SJSA1 (cell line): ENCODE results near the gene FADS2. TPM values are rescaled to one million over a fixed set of nuclear protein-coding genes. Genes with fewer than 3 reads are reported as not detected.
"Not testable (repeated sequence)": the region's sequence is repeated elsewhere in the genome, so short reads cannot be mapped to it uniquely, and the experiment has no call there.

Experiments used
- DNase-seq, 2 experiments: peaks; one replicate each; pipeline ENCODE4 v3.0.0-alpha.2; 2015 to 2020; ENCODE audit warnings: low spot score in 2 of 2, low read depth in 1 of 2
- H3K27ac ChIP-seq: fragments of 250-450 bp; sonication (Bioruptor Pico); 2 replicates; pipeline ENCODE4 v1.5.1; 2020; ENCODE audit warnings: mild to moderate bottlenecking, moderate library complexity
- H3K27me3 ChIP-seq: fragments of 250-450 bp; sonication (Bioruptor Pico); replicated peaks from 2 replicates; pipeline ENCODE4 v1.5.1; 2020; ENCODE audit warnings: mild to moderate bottlenecking, moderate library complexity
- H3K36me3 ChIP-seq: fragments of 250-450 bp; sonication (Bioruptor Pico); 2 replicates; pipeline ENCODE4 v1.5.1; 2020; ENCODE audit warnings: mild to moderate bottlenecking
- H3K4me1 ChIP-seq: fragments of 250-450 bp; sonication (Bioruptor Pico); replicated peaks from 2 replicates; pipeline ENCODE4 v1.6.1; 2021; ENCODE audit warnings: mild to moderate bottlenecking
- H3K4me3 ChIP-seq: fragments of 250-450 bp; sonication (Bioruptor Pico); 2 replicates; pipeline ENCODE4 v1.5.1; 2020; ENCODE audit warnings: mild to moderate bottlenecking
- H3K9me3 ChIP-seq: fragments of 250-450 bp; sonication (Bioruptor Pico); replicated peaks from 2 replicates; pipeline ENCODE4 v1.5.1; 2020; ENCODE audit warnings: mild to moderate bottlenecking
- total RNA-seq: library from RNA; depleted of rRNA; stranded (reverse); fragments of >200 nt; shearing (Covaris generic); gene quantifications from 2 replicates; pipeline ENCODE4 v1.2.3, GENCODE V29; 2014

The FADS2 gene
- total RNA-seq, 1 experiment from 2014 or later = 8.5 TPM

DNA sequence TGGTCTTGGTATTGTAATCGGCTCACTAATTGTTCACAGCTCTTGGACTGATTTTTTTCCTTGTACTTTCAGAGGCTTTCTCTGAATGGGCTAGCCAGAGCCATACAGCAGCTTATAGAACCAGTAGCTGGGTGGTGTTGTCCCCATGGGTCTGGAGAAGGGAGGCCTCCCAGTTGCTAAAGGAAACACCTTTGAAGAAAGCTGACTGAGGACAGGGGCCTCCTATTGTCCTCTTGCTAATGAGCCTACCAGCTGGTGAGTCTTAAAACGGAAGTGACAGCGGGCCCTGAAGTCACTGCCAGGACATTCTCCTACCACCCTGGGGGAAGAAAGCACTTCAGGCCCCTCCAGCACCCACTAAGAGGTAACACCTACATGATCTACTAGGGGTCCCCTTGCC is 53.3 kb downstream of the FADS2 start:
- Histone ChIP-seq H3K36me3 (peaks cover 78% of the 10 kb centered on the region), H3K4me3 (no peak overlapping the region), H3K9me3 (no peaks in the 10 kb centered on the region), H3K4me1 (peaks cover 21% of the 10 kb centered on the region), H3K27ac (peak overlapping the region; percentile 40), H3K27me3 (no peaks in the 10 kb centered on the region)
- DNase-seq = peak in 1 of 2 experiments; percentile 49

DNA sequence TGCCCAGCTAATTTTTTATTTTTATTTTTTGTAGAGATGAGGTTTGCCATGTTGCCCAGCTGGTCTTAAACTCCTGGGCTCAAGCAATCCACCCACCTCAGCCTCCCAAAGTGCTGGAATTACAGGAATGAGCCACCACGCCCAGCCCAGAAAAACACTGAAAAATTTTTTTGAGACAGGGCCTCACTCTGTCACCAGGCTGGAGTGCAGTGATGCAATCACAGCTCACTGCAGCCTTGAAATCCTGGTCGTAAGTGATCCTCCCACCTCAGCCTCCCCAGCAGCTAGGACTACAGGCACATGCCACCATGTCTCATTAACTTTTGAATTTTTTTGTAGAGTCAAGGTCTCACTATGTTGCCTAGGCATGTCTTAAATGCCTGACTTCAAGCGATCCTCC is 54.2 kb downstream of the FADS2 start:
- not testable (repeated sequence) for H3K4me3 ChIP-seq, H3K9me3 ChIP-seq, H3K27me3 ChIP-seq
- Histone ChIP-seq H3K27ac (peak overlapping the region; percentile 40; the same call in 1 of the 2 replicates), H3K36me3 (peaks cover 80% of the 10 kb centered on the region), H3K4me1 (peaks cover 22% of the 10 kb centered on the region)
- DNase-seq = peak in 1 of 2 experiments; percentile 35

DNA sequence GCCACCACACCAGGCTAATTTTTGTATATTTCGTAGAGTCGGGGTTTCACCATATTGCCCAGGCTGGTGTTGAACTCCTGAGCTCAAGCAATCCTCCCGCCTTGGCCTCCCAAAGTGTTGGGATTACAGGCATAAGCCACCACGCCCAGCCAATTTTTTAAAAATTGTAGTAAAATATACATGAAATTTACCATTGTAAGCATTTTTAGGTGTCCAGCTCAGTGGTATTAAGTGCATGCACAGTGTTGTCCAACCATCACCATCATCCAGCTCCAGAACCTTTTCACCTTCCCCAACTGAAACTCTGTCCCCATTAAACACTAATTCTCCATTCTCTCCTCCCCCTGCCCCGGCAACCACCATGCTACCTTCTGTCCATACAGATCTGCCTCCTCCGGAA is 54.8 kb downstream of the FADS2 start:
- Histone ChIP-seq H3K36me3 (peaks cover 79% of the 10 kb centered on the region), H3K27ac (no peak overlapping the region), H3K9me3 (peaks cover 6% of the 10 kb centered on the region), H3K4me3 (no peak overlapping the region), H3K4me1 (peaks cover 28% of the 10 kb centered on the region), H3K27me3 (no peaks in the 10 kb centered on the region)
- DNase-seq = no peak

DNA sequence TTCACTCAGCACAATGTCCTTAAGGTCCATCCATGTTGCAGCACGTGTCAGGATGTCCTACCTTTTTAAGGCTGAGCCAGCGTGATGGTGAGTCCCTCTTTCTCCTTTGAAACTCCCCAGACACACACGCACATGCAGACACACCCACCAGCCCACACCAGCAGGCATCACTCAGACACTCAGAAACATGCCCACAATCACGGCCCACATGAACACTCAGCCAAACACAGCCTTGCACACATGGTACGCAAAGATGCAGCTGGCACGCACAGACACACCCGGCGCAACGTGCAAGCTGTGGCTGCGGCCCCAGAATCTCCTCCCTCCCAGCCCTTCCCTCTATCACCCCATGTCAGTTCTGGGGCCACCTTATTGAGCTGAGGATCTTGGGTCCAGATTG is 55.2 kb downstream of the FADS2 start:
- Histone ChIP-seq H3K36me3 (peaks cover 77% of the 10 kb centered on the region), H3K4me1 (peaks cover 32% of the 10 kb centered on the region), H3K27me3 (no peaks in the 10 kb centered on the region), H3K9me3 (peaks cover 6% of the 10 kb centered on the region), H3K4me3 (no peak overlapping the region), H3K27ac (no peak overlapping the region)
- no peak for DNase-seq

DNA sequence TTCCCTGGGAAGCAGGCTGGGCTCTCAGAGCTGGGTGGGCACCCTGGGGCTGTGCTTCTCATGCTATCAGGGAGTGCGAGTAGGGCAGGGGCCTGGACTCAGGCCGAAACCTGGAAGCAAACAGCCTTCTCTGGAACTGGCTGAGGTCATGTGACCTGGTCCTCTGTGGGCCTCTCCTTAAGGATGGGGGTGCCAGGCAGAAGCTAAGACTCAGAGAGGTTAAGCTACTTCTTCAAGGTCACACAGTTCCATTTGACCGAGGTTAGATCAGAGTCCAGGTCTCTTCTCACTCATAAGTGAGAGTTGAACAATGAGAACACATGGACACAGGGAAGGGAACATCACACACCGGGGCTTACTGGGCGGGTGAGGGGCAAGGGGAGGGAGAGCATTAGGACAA is 55.8 kb downstream of the FADS2 start:
- Histone ChIP-seq H3K9me3 (peaks cover 6% of the 10 kb centered on the region), H3K27ac (no peak overlapping the region), H3K4me1 (peaks cover 38% of the 10 kb centered on the region), H3K36me3 (peaks cover 77% of the 10 kb centered on the region), H3K4me3 (no peak overlapping the region), H3K27me3 (no peaks in the 10 kb centered on the region)
- no peak for DNase-seq

DNA sequence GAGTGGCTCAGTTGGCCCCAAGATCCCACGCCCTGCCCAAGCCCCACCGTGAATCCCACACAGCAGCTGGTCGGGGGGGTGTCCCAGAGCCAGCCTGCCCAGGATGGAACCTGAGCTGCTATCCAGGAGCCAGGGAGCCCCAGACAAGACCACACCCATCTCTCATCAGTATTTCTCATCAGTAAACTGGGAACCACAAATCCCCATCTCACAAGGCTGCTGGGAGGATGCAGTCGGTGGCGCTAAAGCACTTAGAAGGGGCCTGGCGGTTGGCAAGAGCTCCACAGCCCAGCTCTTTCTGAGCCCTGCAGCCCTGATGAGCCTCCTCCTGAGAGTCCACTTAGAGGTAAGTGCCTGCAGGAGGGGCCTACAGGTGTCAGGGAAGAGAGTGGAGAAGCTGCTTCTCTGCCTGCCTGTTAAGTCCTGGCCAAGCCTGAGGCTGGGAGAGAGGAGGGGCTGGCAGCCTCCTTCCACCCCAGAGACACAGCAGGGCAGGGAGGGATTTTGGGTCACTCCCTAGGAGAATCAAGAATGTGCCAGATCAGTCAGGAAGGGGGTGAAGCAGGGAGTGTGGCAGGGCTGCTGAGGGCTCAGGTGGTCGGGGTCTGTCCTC is 57.2 kb downstream of the FADS2 start:
- DNase-seq = no peak
- Histone ChIP-seq H3K27ac (no peak overlapping the region), H3K4me1 (peaks cover 49% of the 10 kb centered on the region), H3K27me3 (no peaks in the 10 kb centered on the region), H3K36me3 (peaks cover 78% of the 10 kb centered on the region), H3K4me3 (no peak overlapping the region), H3K9me3 (peaks cover 6% of the 10 kb centered on the region)

DNA sequence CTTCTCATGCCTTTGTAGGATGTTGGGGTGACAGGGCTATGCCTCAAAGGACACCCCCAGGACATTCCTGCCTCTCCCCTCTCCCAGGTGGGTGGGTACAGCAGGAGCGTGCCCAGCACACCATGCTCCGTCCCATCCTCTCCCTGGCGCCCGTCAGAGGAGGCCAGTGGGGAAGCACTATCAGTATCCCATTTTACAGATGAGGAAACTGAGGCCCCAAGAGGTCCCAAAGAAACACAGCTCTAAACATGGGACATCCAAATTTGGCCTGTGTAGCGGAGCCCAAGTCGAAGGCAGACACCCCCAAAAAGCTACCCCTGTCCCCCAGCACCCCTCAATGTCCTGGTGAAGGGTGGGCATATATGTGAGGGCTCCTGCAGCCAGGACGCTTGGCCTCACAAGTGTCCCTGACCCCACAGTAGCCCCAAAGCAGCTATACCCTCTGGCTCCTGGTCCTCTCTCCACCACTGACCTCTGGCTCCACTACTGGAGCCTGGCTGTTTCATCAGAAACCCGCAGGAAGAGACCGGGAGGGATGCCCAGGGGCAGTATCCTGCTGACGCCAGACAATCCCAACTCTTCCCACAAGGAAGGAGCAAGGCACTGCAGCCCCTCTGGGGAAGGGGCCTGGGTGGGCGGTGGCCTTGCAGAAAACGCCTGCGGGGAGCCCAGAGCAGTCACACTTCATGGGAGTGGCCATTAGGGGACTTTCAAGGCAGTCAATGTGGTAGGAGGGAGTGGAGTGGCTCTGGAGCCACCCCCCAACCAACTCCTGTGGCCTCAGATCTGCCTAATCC is 57.9 kb downstream of the FADS2 start:
- no peak overlapping the region for H3K4me3 ChIP-seq
- peaks cover 82% of the 10 kb centered on the region for H3K36me3 ChIP-seq
- DNase-seq = no peak

DNA sequence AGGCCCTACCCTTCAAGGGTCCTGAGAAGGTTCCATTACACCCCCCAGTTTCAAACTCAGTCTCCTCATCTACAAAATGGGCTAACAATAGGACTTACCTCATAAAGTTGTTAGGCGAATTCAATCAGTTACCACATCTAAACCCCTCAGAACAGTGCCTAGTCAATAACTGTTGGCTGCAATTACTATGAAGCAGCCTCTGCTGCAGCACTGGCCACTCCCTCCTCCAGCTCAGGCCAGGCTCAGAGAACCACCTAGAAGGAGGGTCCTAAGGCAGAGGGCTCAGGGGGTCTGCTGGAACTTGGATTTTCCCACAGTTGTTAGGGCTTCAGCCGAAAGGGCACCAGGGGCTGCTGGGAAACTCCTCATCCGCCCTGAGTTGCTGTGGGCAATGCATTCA is 58.5 kb downstream of the FADS2 start:
- Histone ChIP-seq H3K27ac (no peak overlapping the region), H3K4me1 (peaks cover 49% of the 10 kb centered on the region), H3K36me3 (peaks cover 83% of the 10 kb centered on the region), H3K4me3 (no peak overlapping the region), H3K27me3 (no peaks in the 10 kb centered on the region), H3K9me3 (peaks cover 6% of the 10 kb centered on the region)
- DNase-seq = no peak

More for the DNA sequence above, 57.9 kb downstream of the FADS2 start:
- Histone ChIP-seq H3K27ac (no peak overlapping the region), H3K9me3 (peaks cover 6% of the 10 kb centered on the region), H3K4me1 (peaks cover 53% of the 10 kb centered on the region), H3K27me3 (no peaks in the 10 kb centered on the region)

DNA sequence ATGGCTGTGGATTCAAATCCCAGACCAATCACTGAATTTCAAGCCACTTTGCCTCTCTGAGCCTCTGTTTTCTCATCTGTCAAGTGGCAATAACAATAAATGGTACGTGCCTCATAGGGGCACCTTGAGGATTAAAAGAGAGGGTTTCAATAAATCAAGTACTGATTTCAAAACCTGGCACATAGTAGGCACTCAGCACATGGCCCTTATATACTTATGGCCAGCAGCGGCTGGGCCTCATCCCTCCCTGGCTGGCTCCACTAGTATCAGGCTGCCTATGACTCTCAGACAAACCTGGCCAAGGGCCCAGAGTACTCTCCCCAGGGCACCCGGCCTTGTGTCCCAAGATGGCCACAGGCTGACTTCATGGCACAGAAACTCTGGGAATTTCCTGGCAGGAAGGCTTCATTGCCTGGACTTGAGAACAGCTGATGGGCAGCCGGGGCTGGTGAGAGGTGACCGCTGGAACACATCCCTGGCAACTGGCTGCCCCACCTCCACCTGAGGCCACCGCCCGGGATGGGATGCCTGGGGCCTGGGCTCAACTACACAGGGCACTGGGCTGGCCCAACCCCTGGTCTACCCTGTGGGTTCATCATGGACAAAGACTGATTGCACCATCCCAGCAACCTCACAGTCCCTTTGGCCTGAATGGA is 59.9 kb downstream of the FADS2 start:
- no peaks in the 10 kb centered on the region for H3K27me3 ChIP-seq
- H3K4me1 ChIP-seq = peaks cover 42% of the 10 kb centered on the region
- H3K27ac ChIP-seq = peak overlapping the region; percentile 33
- peaks cover 75% of the 10 kb centered on the region for H3K36me3 ChIP-seq
- H3K9me3 ChIP-seq = peaks cover 6% of the 10 kb centered on the region
- no peak overlapping the region for H3K4me3 ChIP-seq
- DNase-seq = peak; percentile 75 to 86

DNA sequence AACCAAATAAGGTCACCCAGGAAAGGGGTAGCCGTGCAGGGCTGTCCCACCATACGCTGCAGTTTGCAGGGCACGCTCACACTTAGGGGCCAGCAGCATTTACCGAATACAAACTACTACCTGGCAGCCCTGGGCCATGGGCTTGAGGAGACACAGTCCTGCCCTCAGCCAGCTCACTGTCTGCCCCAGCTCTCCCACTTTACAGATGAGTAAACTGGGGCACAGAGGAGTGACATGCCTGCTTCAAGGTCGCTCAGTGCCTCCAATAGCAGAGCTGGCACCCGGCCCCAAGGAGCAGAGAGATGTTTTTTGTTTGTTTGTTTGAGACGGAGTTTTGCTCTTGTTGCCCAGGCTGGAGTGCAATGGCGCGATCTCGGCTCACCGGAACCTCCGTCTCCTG is 60.5 kb downstream of the FADS2 start:
- DNase-seq = no peak
- Histone ChIP-seq H3K4me3 (no peak overlapping the region), H3K4me1 (peaks cover 42% of the 10 kb centered on the region), H3K27ac (peak overlapping the region; percentile 33), H3K27me3 (no peaks in the 10 kb centered on the region), H3K9me3 (peaks cover 6% of the 10 kb centered on the region), H3K36me3 (peaks cover 69% of the 10 kb centered on the region)

DNA sequence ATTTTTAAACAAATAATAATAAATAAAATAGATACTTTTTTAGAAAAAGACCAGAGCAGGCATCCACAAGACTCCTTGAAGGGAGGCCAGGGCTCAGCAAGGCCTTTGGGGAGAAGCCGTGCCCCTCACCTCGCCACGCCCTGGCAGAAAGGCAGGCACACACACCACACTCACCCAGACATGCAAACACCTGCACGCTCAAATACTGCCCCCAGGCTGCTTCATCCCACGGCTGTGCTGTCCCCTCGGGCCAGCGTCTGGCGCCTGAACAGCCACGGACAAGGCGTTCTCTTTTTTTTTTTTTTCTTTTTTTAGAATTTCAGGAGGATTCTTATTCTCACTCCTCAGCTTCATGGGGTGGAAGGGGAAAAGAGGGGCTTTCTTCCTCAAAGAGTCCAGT is 61.7 kb downstream of the FADS2 start:
- Histone ChIP-seq H3K9me3 (peaks cover 6% of the 10 kb centered on the region), H3K4me1 (peaks cover 48% of the 10 kb centered on the region), H3K36me3 (peaks cover 57% of the 10 kb centered on the region), H3K4me3 (peak overlapping the region; percentile 91), H3K27ac (no peak overlapping the region), H3K27me3 (no peaks in the 10 kb centered on the region)
- no peak for DNase-seq

DNA sequence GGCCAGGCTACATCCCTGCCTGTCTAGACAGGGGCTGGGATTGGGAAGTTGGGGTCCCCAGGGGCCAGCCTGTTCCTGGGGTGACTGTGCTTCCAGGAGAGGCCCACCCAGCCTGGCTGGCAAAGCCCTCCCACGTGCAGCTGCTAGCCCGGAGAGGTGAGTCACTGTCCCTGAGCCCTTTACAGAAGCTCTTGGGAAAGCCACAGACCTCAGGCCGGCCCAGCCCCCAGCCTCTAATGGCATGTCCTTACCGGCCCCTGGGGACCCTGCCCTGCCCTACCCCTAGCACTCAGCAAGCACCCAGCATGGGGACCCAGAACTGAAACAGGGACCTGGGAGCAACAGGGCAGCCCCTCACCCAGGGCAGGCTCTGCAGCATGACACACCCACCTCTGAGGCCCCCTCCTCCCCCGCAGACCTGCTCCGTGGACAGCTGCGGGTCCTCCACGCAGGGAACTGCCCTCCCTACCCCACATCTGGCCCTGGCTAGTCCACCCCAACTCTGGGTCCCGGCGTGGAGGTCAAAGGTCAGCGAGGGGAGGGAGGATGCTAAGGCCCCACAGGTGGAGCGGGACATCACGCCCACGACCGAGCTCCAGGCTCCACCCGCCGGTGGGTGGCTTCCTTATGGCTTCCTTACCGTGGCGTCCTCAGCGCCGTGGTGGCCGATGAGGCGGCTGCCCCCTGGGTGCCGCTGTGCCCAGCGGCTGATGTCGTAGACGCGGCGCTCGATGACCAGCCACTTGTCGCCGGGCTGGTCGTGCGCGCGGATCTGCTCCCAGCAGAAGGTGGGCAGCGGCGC is 62.6 kb downstream of the FADS2 start:
- peak; percentile 86 to 96 for DNase-seq
- Histone ChIP-seq H3K36me3 (peaks cover 50% of the 10 kb centered on the region), H3K4me1 (peaks cover 48% of the 10 kb centered on the region), H3K27me3 (no peaks in the 10 kb centered on the region), H3K9me3 (peaks cover 6% of the 10 kb centered on the region), H3K4me3 (peak overlapping the region; percentile 91), H3K27ac (peak overlapping the region; percentile 3; the same call in 1 of the 2 replicates)

DNA sequence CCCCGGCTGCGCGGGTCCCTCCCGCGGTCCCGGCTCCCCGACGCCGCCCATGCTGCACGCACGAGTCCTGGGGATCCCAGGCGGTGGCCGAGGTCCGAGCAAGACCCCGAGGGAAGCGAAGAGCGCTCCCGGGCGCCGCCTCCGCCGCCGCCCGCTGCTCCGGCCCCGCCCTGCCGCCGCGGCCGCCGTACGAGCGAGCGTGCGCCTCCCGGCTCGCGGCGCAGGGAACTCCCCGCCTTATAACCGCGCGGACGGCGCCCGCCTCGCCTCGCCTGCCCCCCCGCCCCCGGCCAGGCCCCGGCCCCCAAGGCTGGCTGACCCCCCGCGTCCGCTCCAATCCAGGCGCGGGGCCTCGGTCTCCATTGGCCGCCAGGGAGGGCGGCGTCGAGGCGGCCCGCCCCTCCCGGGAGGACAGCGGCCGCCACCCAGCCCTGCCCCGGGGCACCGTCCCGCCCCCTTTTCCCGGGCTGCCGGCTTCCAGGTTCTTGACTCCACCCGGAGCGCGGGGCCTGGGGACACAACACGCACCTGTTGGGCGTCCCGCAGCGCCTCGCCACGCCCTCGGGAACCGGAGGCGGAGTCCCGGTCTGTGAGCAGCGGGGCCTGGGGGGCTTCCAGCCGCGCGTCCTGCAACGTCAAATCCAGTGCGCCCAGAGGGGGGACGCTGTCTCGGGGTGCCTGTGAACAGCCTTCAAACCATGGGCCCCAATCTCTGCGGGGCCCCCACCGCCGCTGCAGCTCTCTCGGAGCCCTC is 63.4 kb downstream of the FADS2 start, which contains the start of gene FADS3:
Gene FADS3, minus strand, starts transcription at position 215 of the 754 bp plus-strand sequence. Its CDS starts 164 bp downstream, at position 51.
- peaks cover 6% of the 10 kb centered on the region for H3K9me3 ChIP-seq
- peak within 1 kb of the TSS; percentile 3; the same call in 1 of the 2 replicates for H3K27ac ChIP-seq
- H3K4me3 ChIP-seq = peak within 1 kb of the TSS; percentile 91
- H3K27me3 ChIP-seq = no peaks in the 10 kb centered on the region
- DNase-seq = peak; percentile 83 to 89
- H3K4me1 ChIP-seq = peaks cover 48% of the 10 kb centered on the region
- peaks cover 42% of the 10 kb centered on the region for H3K36me3 ChIP-seq
